Measurements from ENCODE around the gene TMEM184B. TPM values are rescaled to one million over a fixed set of nuclear protein-coding genes. Genes with fewer than 3 reads are reported as not detected.
A peak's percentile ranks its signal among the peaks of the same experiment; 100 is the strongest.

Gene TMEM184B
- total and polyA plus RNA-seq, 12 donors: 20.8 to 51.6 (median 42.3) TPM

GRCh38 chr22:38304526-38304925 is 31.7 kb upstream of the TMEM184B start:
- Histone ChIP-seq H3K9me3 (no peaks in the 10 kb centered on the region), H3K4me3 (no peak overlapping the region), H3K36me3 (peaks cover 0 to 71% (median 37%) of the 10 kb centered on the region in 9 donors), H3K4me1 (peaks cover 27 to 88% (median 66%) of the 10 kb centered on the region in 9 donors), H3K27ac (peak overlapping the region in 9 of 10 donors; percentile 20 to 99 (median 73)), H3K27me3 (no peaks in the 10 kb centered on the region)
- TF ChIP-seq CTCF (IDR thresholded peaks at IDR 0.05): peak in 7 of 9 donors; percentile 22 to 57 (median 40)
- 54 to 83% methylated on average over 13 of the region's 13 CpGs for WGBS, 2 donors
- peak; percentile 56 to 73 for DNase-seq
- intact Hi-C loops (cut with DNase I): no loop called here
- ATAC-seq: peak in 7 of 8 donors; percentile 31 to 72 (median 59)

GRCh38 chr22:38303974-38304373 is 31.2 kb upstream of the TMEM184B start:
- TF ChIP-seq CTCF (IDR thresholded peaks at IDR 0.05): no peak
- Histone ChIP-seq H3K27ac (peak overlapping the region in 9 of 10 donors; percentile 20 to 99 (median 73)), H3K36me3 (peaks cover 0 to 71% (median 42%) of the 10 kb centered on the region in 9 donors), H3K4me3 (no peak overlapping the region), H3K9me3 (no peaks in the 10 kb centered on the region), H3K27me3 (no peaks in the 10 kb centered on the region), H3K4me1 (peaks cover 23 to 88% (median 64%) of the 10 kb centered on the region in 9 donors)
- DNase-seq (peak in 1 of 2 donors; percentile 29), ATAC-seq (peak in 1 of 8 donors; percentile 26)
- intact Hi-C loops (cut with DNase I): no loop called here
- WGBS, 2 donors: 61 to 69% methylated on average over 5 of the region's 5 CpGs

GRCh38 chr22:38302906-38303305 is 30.1 kb upstream of the TMEM184B start:
- no peak for ATAC-seq
- Histone ChIP-seq H3K36me3 (peaks cover 6 to 71% (median 53%) of the 10 kb centered on the region in 9 donors), H3K4me3 (no peak overlapping the region), H3K27me3 (no peaks in the 10 kb centered on the region), H3K9me3 (no peaks in the 10 kb centered on the region), H3K27ac (peak overlapping the region in 7 of 10 donors; percentile 23 to 99 (median 73)), H3K4me1 (peaks cover 17 to 79% (median 55%) of the 10 kb centered on the region in 9 donors)
- no peak for TF ChIP-seq CTCF (IDR thresholded peaks at IDR 0.05)
- 92 to 94% methylated on average over 19 of the region's 19 CpGs for WGBS, 2 donors
- DNase-seq: no peak
- intact Hi-C loops (cut with DNase I): no loop called here

GRCh38 chr22:38300946-38301345 is 28.1 kb upstream of the TMEM184B start:
- Histone ChIP-seq H3K27me3 (no peaks in the 10 kb centered on the region), H3K9me3 (no peaks in the 10 kb centered on the region), H3K4me1 (peaks cover 17 to 59% (median 37%) of the 10 kb centered on the region in 9 donors), H3K4me3 (no peak overlapping the region), H3K36me3 (peaks cover 11 to 80% (median 72%) of the 10 kb centered on the region in 9 donors), H3K27ac (no peak overlapping the region)
- intact Hi-C loops (cut with DNase I): no loop called here
- no peak for ATAC-seq
- 78 to 87% methylated on average over 3 of the region's 3 CpGs for WGBS, 2 donors
- TF ChIP-seq CTCF (IDR thresholded peaks at IDR 0.05): no peak
- no peak for DNase-seq
